ENCODE measurements around the gene MAPK8.

Gene MAPK8

GRCh38 chr10:48457949-48458661, 151.6 kb downstream of the MAPK8 start:
- TF ChIP-seq CTCF (IDR thresholded peaks at IDR 0.05; ENCODE audit: insufficient read depth, low read length): no peak
- TF ChIP-seq GABPA (IDR thresholded peaks at IDR 0.05; ENCODE audit: low read depth): no peak
- TF ChIP-seq POLR2AphosphoS5 (IDR thresholded peaks at IDR 0.05; ENCODE audit: low read depth): no peak
- TF ChIP-seq SPI1 (IDR thresholded peaks at IDR 0.05; ENCODE audit: borderline replicate concordance, low read depth): no peak
- no peak for TF ChIP-seq REST (IDR thresholded peaks at IDR 0.05; ENCODE audit: insufficient replicate concordance, low read depth)
- Histone ChIP-seq H3K27me3 (ENCODE audit: insufficient read depth, poor library complexity, severe bottlenecking) (no peaks in the 10 kb centered on the region), H3K4me3 (replicated peaks; ENCODE audit: insufficient read depth, low read length) (no peak overlapping the region), H3K27ac (replicated peaks) (no peak overlapping the region)
- no peak for DNase-seq (ENCODE audit: low read depth in 1 of 2, low spot score in 1 of 2)

GRCh38 chr10:48458662-48459048, 152.2 kb downstream of the MAPK8 start:
- TF ChIP-seq REST (IDR thresholded peaks at IDR 0.05; ENCODE audit: insufficient replicate concordance, low read depth) (no peak), SPI1 (IDR thresholded peaks at IDR 0.05; ENCODE audit: borderline replicate concordance, low read depth) (no peak), CTCF (IDR thresholded peaks at IDR 0.05; ENCODE audit: insufficient read depth, low read length) (no peak), POLR2AphosphoS5 (IDR thresholded peaks at IDR 0.05; ENCODE audit: low read depth) (no peak), GABPA (IDR thresholded peaks at IDR 0.05; ENCODE audit: low read depth) (no peak)
- no peaks in the 10 kb centered on the region for H3K27me3 ChIP-seq (ENCODE audit: insufficient read depth, poor library complexity, severe bottlenecking)

GRCh38 chr10:48459270-48460150, 153.0 kb downstream of the MAPK8 start:
- no peak overlapping the region for H3K4me3 ChIP-seq (replicated peaks; ENCODE audit: insufficient read depth, low read length)
- H3K27ac ChIP-seq (replicated peaks): no peak overlapping the region
- no peak for TF ChIP-seq SPI1 (IDR thresholded peaks at IDR 0.05; ENCODE audit: borderline replicate concordance, low read depth)
- no peak for TF ChIP-seq GABPA (IDR thresholded peaks at IDR 0.05; ENCODE audit: low read depth)
- no peak for TF ChIP-seq CTCF (IDR thresholded peaks at IDR 0.05; ENCODE audit: insufficient read depth, low read length)
- DNase-seq (ENCODE audit: low read depth in 1 of 2, low spot score in 1 of 2): no peak
- no peaks in the 10 kb centered on the region for H3K27me3 ChIP-seq (ENCODE audit: insufficient read depth, poor library complexity, severe bottlenecking)

More at GRCh38 chr10:48458662-48459048, 152.2 kb downstream of the MAPK8 start:
- DNase-seq (ENCODE audit: low read depth in 1 of 2, low spot score in 1 of 2): no peak
- no peak overlapping the region for H3K4me3 ChIP-seq (replicated peaks; ENCODE audit: insufficient read depth, low read length)
- no peak overlapping the region for H3K27ac ChIP-seq (replicated peaks)
